ENCODE results near the gene LYL1.

Gene LYL1

GRCh38 chr19:13129384-13129783, 26.7 kb upstream of the LYL1 start:
- no peak for DNase-seq (ENCODE audit: low read depth in 2 of 2)

GRCh38 chr19:13128583-13128982, 25.9 kb upstream of the LYL1 start:
- DNase-seq (ENCODE audit: low read depth in 2 of 2), result no peak

GRCh38 chr19:13127811-13128575, 25.3 kb upstream of the LYL1 start:
- DNase-seq (ENCODE audit: low read depth in 2 of 2), result no peak

GRCh38 chr19:13127051-13127450, 24.4 kb upstream of the LYL1 start:
- DNase-seq (ENCODE audit: low read depth in 2 of 2), result no peak

- no peak for DNase-seq (ENCODE audit: low read depth in 2 of 2)
Measured at GRCh38 chr19:13122980-13123957, 20.6 kb upstream of the LYL1 start.

- DNase-seq (ENCODE audit: low read depth in 2 of 2), result no peak
Measured at GRCh38 chr19:13122275-13122878, 19.7 kb upstream of the LYL1 start.

GRCh38 chr19:13121551-13122274, 19.1 kb upstream of the LYL1 start:
- DNase-seq (ENCODE audit: low read depth in 2 of 2), result no peak

- no peak for DNase-seq (ENCODE audit: low read depth in 2 of 2)
Measured at GRCh38 chr19:13120817-13121216, 18.2 kb upstream of the LYL1 start.

GRCh38 chr19:13120031-13120430, 17.4 kb upstream of the LYL1 start:
- no peak for DNase-seq (ENCODE audit: low read depth in 2 of 2)

GRCh38 chr19:13119627-13120026, 17.0 kb upstream of the LYL1 start:
- DNase-seq (ENCODE audit: low read depth in 2 of 2), result no peak

- peak in 1 of 2 donors; percentile 42 for DNase-seq (ENCODE audit: low read depth in 2 of 2)
Measured at GRCh38 chr19:13118424-13119193, 16.0 kb upstream of the LYL1 start.

- DNase-seq (ENCODE audit: low read depth in 2 of 2), result peak; percentile 90 to 91
Measured at GRCh38 chr19:13117772-13118423, 15.2 kb upstream of the LYL1 start, which contains the start of gene NACC1. Gene NACC1, plus strand, starts transcription at chr19:13118264. Its CDS starts 16,944 bp downstream, at chr19:13135208.

GRCh38 chr19:13117176-13117771, 14.6 kb upstream of the LYL1 start:
- DNase-seq (ENCODE audit: low read depth in 2 of 2), result no peak

GRCh38 chr19:13116282-13117175, 13.9 kb upstream of the LYL1 start, which contains the start of gene TRMT1:
Gene TRMT1, minus strand, starts transcription at chr19:13116740. Its CDS starts 341 bp downstream, at chr19:13116399.
- peak; percentile 86 for DNase-seq (ENCODE audit: low read depth in 2 of 2)

GRCh38 chr19:13115936-13116281, 13.3 kb upstream of the LYL1 start:
- no peak for DNase-seq (ENCODE audit: low read depth in 2 of 2)

- no peak for DNase-seq (ENCODE audit: low read depth in 2 of 2)
Measured at GRCh38 chr19:13112555-13112954, 9.9 kb upstream of the LYL1 start.

GRCh38 chr19:13110099-13110610, 7.5 kb upstream of the LYL1 start:
- no peak for DNase-seq (ENCODE audit: low read depth in 2 of 2)

GRCh38 chr19:13109361-13110098, 6.9 kb upstream of the LYL1 start:
- DNase-seq (ENCODE audit: low read depth in 2 of 2), result no peak
